Brain microvascular endothelial cell (primary cell): ENCODE data around the gene NFATC1.

ENCODE experiments used
- DNase-seq: peaks from one replicate; pipeline ENCODE4 v3.0.0-alpha.2; 2020
- H3K27ac ChIP-seq: fragments of 250-450 bp; sonication (Bioruptor Pico); 2 replicates; pipeline ENCODE4 v1.5.1; 2020; ENCODE audit warnings: mild to moderate bottlenecking, moderate library complexity
- H3K27me3 ChIP-seq: fragments of 250-450 bp; sonication (Bioruptor Pico); replicated peaks from 2 replicates; pipeline ENCODE4 v1.5.1; 2020; ENCODE audit warnings: mild to moderate bottlenecking
- H3K36me3 ChIP-seq: fragments of 250-450 bp; sonication (Bioruptor Pico); replicated peaks from 2 replicates; pipeline ENCODE4 v1.5.1; 2020; ENCODE audit warnings: mild to moderate bottlenecking
- H3K4me3 ChIP-seq: 2 replicates; pipeline ENCODE4 v1.5.1; 2011; ENCODE audit warnings: low read depth, mild to moderate bottlenecking, control low read depth, low read length, moderate library complexity
- CTCF ChIP-seq: IDR thresholded peaks from 2 replicates; pipeline ENCODE4 v1.5.1; 2011; ENCODE audit warnings: low read depth, mild to moderate bottlenecking, moderate library complexity, low read length, control low read depth, inconsistent platforms; ENCODE audit errors: missing control alignments
- in situ Hi-C: cut with HindIII; loops from 2 replicates; pipeline ENCODE4 v1.10.0; 2017; ENCODE audit warnings: low sequenced_read_pairs, low pct_ligation_motif_present

The NFATC1 gene

GRCh38 chr18:79418642-79419041 lies 22.9 kb downstream of the NFATC1 start:
- DNase-seq = no peak
- Histone ChIP-seq H3K4me3 (no peak overlapping the region), H3K27ac (no peak overlapping the region), H3K27me3 (no peaks in the 10 kb centered on the region), H3K36me3 (no peaks in the 10 kb centered on the region)
- no peak for TF ChIP-seq CTCF
- in situ Hi-C loops = no loop called here

GRCh38 chr18:79420033-79420745 lies 24.5 kb downstream of the NFATC1 start:
- in situ Hi-C loops = no loop called here
- no peak overlapping the region for H3K4me3 ChIP-seq
- H3K36me3 ChIP-seq = no peaks in the 10 kb centered on the region
- no peak for TF ChIP-seq CTCF
- peaks cover 2% of the 10 kb centered on the region for H3K27me3 ChIP-seq
- H3K27ac ChIP-seq = no peak overlapping the region
- DNase-seq = no peak

GRCh38 chr18:79421275-79421857 lies 25.6 kb downstream of the NFATC1 start:
- Histone ChIP-seq H3K27ac (no peak overlapping the region), H3K36me3 (no peaks in the 10 kb centered on the region), H3K4me3 (no peak overlapping the region), H3K27me3 (peaks cover 4% of the 10 kb centered on the region)
- no peak for DNase-seq
- in situ Hi-C loops = no loop called here
- no peak for TF ChIP-seq CTCF

- no peak overlapping the region for H3K4me3 ChIP-seq
- H3K27me3 ChIP-seq = peaks cover 4% of the 10 kb centered on the region
- H3K27ac ChIP-seq = no peak overlapping the region
- in situ Hi-C loops = no loop called here
- TF ChIP-seq CTCF = no peak
- peak; percentile 68 for DNase-seq
- no peaks in the 10 kb centered on the region for H3K36me3 ChIP-seq
These were observed 26.5 kb downstream of the NFATC1 start for GRCh38 chr18:79422022-79422782.

- H3K36me3 ChIP-seq = no peaks in the 10 kb centered on the region
- no peak overlapping the region for H3K27ac ChIP-seq
- peaks cover 4% of the 10 kb centered on the region for H3K27me3 ChIP-seq
- no peak overlapping the region for H3K4me3 ChIP-seq
- in situ Hi-C loops = no loop called here
- TF ChIP-seq CTCF = no peak
- DNase-seq = no peak
These were observed 27.0 kb downstream of the NFATC1 start for GRCh38 chr18:79422783-79423165.
